HCEC 1CT (cell line): Measurements from ENCODE around the gene SLC35B1.
"Not testable (repeated sequence)": the region's sequence is repeated elsewhere in the genome, so short reads cannot be mapped to it uniquely, and the experiment has no call there.

ENCODE experiments used
- DNase-seq: peaks from one replicate; pipeline ENCODE4 v3.0.0-alpha.2; 2017

The SLC35B1 gene

GRCh38 chr17:49734515-49735490 is 27.0 kb upstream of the SLC35B1 start:
- DNase-seq = no peak

GRCh38 chr17:49731435-49731831 is 23.7 kb upstream of the SLC35B1 start:
- no peak for DNase-seq

- DNase-seq = no peak
Measured at GRCh38 chr17:49730785-49731434, 23.1 kb upstream of the SLC35B1 start.

DNA sequence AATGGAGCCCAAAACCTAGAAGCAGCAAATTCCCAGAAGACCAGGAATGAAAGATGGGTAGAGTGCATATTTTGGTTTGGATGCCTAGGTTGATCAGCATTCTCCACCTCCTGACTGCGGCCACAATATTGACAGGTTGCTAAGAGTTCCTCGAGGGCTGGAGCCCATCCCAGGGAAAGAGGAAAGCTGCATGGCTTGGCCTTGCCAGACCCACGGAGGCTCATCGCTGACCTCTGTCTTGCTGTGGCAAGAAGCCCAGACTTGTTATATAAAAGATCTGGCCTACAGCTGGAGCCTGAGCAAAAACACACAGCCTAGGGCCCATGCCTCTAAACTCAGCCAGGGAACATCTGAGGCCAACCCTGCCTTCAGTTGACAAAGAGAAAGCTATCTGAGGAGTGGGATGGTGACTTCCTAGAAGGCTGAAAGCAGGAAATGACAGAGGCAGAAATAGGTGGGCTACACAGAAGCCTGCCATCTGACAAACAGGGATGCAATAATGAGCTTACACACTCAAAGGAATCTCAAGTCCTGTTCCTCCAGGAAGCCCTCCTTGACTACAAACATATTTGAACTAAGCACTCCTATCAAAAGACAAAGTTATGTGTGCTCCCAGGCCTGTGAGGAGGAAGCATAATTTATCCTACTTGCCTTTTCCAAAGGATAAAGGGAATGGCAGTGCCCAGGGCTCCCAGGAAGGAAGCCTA is 22.5 kb upstream of the SLC35B1 start:
- DNase-seq = peak; percentile 56

GRCh38 chr17:49729069-49729468 is 21.3 kb upstream of the SLC35B1 start:
- no peak for DNase-seq

DNA sequence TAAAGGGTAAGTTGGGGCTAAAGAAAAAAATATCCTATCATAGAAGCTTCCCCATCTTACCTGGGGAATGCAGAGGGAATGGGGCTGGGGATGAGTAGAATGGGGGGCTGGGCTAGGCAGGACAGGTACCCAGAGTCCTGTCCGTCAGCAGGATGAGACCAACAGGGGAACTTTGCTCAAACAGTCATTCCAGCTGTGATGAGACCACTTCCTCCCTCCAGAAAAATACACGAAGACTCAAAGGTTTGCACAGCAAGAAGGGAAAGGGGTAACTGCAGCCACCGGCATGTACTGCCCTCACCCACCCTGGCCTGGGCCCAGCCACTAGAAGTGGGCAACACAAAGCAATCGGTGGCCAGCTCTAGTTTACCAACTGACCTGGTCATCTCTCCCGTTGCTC is 20.7 kb upstream of the SLC35B1 start:
- DNase-seq = no peak

- no peak for DNase-seq
Measured at GRCh38 chr17:49727380-49727779, 19.6 kb upstream of the SLC35B1 start.

GRCh38 chr17:49725452-49726130 is 17.8 kb upstream of the SLC35B1 start:
- DNase-seq = no peak

GRCh38 chr17:49724552-49724951 is 16.8 kb upstream of the SLC35B1 start:
- DNase-seq = not testable (repeated sequence)

GRCh38 chr17:49723423-49723822 is 15.7 kb upstream of the SLC35B1 start:
- no peak for DNase-seq

DNA sequence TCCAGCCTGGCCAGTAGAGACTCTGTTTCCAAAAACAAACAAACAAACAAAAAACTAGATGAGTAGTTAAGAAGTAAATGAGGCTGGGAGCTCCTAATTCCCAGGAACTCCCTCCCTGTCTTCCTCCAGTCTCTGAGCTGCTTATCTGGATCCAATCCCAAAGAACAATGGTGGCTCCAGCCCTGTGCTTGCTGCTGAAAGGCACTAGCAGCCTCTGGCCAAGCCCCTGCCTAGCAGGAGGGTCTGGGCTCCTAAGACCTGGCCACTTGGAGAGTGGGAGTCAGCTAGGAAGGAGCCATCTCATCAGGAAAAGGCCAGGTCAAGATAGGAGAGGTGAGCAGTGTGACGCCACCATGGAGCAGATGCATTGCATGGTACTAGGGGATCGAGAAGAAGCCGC is 14.3 kb upstream of the SLC35B1 start:
- DNase-seq = no peak

DNA sequence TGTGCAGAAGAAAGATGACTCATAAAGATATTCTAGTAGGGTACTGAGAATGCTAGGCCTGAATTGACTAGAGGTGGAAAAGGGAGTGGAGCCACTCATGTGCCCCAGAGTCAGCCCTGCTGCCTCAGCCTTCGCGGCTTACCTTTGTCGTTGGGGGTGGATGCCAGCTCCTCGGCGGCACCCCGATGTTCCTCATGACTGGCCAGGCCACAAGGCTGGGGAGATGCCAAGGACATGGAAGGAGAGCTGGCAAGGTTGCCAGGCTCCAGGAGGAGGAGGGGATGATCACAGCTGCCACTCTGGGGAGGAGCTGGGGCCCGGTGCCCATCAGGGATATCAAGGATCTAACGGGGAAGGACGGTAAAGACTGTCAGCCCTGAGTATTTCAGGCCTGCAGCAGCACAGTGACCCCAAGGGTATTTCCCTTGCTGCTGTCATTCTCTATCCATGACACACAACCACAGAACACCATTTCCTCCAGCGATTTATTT is 9.7 kb upstream of the SLC35B1 start:
- DNase-seq = no peak

DNA sequence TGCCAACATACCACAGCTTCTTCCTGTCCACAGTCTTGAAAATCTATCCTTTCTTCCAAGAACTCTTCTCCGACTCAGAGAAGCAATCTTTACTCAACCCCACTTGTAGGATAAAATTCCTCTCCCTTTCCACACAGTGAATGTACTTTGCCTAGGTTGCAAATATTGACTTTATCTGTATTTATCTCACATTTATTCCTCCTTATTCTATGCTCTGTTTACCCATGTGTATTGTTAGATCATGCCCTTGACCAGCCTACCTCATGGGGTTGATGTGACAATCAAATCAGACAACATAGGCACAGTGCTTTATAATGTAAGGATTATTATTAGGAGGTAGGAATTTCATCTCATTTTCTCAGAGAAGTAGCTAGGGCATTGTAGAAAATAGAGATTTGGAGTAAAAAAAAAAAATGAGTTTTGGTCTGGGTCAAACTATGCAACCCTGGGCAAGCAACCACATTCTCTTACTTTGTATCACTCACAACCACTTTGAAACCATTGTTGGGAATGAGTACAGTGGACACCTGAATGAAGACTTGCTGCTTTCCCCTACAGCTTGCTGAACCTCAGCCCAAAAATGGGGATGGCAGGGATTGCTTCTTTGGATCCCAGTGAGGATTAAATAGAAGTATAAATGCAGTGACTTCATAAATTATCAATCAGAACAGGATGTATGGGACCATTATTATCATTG is 9.1 kb upstream of the SLC35B1 start:
- DNase-seq = no peak

DNA sequence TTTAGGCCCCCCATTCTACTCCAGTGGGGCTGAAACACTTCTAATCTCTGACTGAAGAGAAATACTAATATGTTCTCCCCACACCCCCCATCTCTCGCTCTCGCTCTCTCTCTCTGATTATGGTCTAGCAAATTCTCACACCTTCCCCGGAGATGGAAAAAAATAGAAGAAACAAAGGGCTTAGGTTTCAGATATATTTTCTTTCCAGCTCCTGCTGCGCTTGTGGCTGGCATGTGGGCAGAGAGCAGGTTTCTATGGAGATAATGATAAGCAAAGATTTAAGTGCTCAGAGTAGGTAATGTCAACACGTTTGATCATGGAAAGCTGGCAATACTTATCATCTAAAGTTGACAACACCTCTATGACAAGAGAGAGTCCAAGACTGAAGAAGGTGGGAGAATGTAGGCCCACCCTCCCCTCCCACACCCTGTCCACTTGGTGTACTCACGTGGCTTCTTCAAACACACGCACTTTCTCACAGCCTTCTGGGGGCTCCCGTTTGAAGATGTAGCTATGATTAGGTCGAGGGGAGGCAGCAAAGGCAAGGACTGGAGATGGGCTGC is 8.0 kb upstream of the SLC35B1 start:
- no peak for DNase-seq

DNA sequence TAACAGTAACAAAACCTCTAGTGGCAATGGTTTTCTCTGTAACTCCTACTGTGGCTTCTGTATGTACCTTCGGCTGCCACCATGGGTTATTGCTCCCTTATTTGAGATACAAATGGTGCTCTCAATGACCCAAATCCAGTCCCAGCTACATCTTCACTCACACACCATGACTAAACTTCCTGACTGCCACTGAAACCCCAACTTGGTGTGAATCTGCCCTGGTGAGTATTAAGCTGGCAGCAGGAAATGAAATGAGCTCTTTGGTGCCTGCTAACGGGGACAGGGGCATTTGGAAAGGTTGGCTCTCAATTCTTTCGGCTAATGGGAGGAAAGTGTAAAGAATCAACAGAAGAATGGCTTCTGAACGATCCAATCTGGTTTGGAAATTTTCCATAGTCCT is 7.5 kb upstream of the SLC35B1 start:
- no peak for DNase-seq

DNA sequence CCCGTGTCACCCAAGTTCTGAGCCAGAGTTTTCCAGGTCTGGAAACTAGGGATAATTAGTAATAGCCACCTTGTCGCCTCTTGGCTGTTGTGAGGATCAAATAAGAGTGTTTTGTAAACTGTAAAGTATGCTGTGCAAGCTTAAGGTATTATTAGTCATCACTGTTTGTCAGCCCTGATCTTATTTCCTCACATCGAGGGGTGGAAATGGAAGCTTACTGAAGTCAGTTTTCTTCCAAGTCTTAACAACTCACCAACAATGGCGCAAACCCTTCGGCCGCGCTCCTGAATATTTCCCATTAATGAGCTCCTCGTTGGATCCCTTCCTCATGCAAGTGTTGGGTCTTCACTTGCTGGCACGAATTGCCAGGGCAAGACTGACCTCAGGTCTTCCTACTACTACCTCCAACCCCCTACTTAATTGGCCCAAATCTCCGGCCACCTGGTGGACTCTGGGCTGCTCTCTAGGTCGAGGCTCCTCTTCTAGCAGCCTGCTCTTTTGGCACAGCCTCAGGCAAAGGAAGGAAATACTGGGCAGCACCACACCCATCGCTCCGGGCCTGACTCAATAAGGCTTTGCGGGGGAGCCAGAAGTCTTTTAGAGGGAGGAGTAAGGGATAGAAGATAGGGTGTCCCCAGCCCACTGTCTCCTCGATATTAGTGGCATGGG is 885 bp upstream of the SLC35B1 start:
- peak; percentile 10 for DNase-seq

- no peak for DNase-seq
Measured at GRCh38 chr17:49707246-49707607, 537 bp downstream of the SLC35B1 start.

DNA sequence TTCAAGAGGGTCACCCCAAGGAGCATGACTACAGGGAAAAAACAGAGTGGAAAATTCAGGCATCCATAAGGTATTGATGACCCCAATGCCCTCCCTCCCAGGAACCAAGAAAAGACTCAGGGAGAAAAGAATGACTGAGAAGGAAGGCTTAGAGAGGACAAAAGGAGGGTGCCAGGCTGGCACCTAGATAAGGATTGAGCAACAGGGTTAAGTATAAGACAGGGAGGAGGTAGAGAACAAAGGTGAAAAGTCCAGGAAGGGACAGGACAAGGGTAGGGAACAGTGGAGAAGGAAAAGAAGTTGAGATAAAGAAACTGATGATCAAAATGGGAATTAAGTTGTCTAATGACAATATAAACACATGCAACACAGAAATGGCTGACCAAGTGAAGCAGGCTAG is 2.5 kb downstream of the SLC35B1 start:
- DNase-seq = no peak

DNA sequence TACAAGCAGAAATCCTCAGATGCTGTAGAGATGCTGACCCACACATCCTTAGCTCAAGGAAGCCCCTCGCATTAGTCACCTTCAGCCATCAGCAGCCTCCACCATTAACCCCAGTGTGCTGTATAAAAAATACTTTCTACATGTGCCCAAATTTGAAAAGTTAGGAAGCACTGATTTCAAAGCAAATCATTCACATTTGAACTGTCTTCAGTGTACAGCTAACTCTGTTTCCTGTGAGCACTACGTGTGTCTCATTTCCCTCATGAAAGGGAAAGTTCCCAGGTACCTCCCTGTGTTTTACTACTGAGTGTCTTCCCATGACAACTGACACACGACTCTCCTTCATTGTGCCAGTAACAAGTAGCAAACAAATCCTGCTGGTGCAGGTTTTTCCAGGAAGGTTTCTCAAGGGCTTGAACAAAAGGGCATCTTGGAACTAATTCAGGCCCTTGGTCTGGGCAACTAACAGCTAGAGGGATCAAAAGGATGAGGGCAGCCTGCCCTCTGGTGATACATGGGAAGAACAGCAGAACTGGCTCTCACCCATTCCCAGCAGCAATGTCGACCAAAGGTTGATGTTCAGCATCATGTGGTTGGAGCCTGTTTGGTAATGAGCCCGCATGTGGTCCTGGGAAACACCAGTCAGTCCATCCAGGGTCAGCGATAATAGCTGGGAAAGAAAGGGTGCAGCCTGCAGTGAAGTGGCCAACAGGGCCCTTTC is 4.0 kb downstream of the SLC35B1 start:
- DNase-seq = peak; percentile 48

- no peak for DNase-seq
Measured at GRCh38 chr17:49700960-49701359, 6.8 kb downstream of the SLC35B1 start.
